Muscle of back (tissue), 10 donors: Measurements from ENCODE around the gene KLF18. TPM values are rescaled to one million over a fixed set of nuclear protein-coding genes. Genes with fewer than 3 reads are reported as not detected.

Experiments
- polyA plus RNA-seq, 10 donors: library from polyadenylated mRNA; unstranded; fragments of 120-200 nt; gene quantifications; one replicate each; pipeline ENCODE4 v1.2.1, GENCODE V29; 2013; ENCODE audit not compliant: insufficient read length in 10 of 10

KLF18 gene
- polyA plus RNA-seq, 10 donors = not detected

Other genes with a start within 250 kb of the KLF18 start
- gene ARTN, start 207.8 kb downstream of the KLF18 start, polyA plus RNA-seq = 1 to 10 TPM in 6 of 10 donors, under 1 TPM in 4; 0.29 to 2.7 (median 1.1) TPM
- gene IPO13, start 194.7 kb downstream of the KLF18 start, polyA plus RNA-seq = 10 to 100 TPM; 19.4 to 32.2 (median 23.8) TPM
- 10 to 100 TPM; 13.7 to 19.3 (median 18.2) TPM for gene DPH2, start 171.6 kb downstream of the KLF18 start, polyA plus RNA-seq
- gene ATP6V0B, start 166.7 kb downstream of the KLF18 start, polyA plus RNA-seq = 10 to 100 TPM; 40.0 to 52.8 (median 48.9) TPM
- 10 to 100 TPM; 36.4 to 65.4 (median 42.9) TPM for gene B4GALT2, start 162.4 kb downstream of the KLF18 start, polyA plus RNA-seq
- gene CCDC24, start 150.0 kb downstream of the KLF18 start, polyA plus RNA-seq = 1 to 10 TPM in 5 of 10 donors, under 1 TPM in 5; 0.56 to 1.6 (median 0.98) TPM
- gene SLC6A9, start 110.2 kb downstream of the KLF18 start, polyA plus RNA-seq = 1 to 10 TPM; 2.0 to 5.5 (median 3.8) TPM
- gene KLF17, start 22.8 kb downstream of the KLF18 start, polyA plus RNA-seq = under 1 TPM in 7 of 10 donors, not detected in 3; 0.09 to 0.36 (median 0.13) TPM
- 10 to 100 TPM; 30.6 to 43.0 (median 36.4) TPM for gene DMAP1, start 71.8 kb upstream of the KLF18 start, polyA plus RNA-seq
- 10 to 100 TPM; 40.7 to 55.2 (median 46.2) TPM for gene ERI3, start 213.6 kb upstream of the KLF18 start, polyA plus RNA-seq